Measurements from ENCODE around the gene NTM.

The NTM gene

DNA sequence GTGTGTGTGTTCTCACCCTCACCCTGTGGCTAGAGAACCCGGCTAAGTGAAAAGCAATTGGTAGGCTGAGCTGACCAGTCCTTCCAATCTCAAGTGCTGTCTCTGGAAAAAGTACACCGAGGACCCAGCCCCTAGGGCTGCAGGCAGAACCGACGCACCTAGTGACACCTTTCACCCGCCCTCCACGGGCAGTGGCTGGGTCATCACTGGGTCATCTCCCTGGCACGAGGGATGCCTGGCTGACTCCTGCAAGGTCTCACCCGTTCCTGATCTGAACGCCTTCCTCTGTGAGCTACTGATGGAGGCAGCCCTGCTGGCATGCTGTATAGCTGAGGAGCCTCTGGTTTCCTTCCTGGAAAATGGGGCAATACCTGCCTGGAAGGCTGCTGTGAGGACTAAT is 311.5 kb downstream of the NTM start:
- TF ChIP-seq, protein P1, sequence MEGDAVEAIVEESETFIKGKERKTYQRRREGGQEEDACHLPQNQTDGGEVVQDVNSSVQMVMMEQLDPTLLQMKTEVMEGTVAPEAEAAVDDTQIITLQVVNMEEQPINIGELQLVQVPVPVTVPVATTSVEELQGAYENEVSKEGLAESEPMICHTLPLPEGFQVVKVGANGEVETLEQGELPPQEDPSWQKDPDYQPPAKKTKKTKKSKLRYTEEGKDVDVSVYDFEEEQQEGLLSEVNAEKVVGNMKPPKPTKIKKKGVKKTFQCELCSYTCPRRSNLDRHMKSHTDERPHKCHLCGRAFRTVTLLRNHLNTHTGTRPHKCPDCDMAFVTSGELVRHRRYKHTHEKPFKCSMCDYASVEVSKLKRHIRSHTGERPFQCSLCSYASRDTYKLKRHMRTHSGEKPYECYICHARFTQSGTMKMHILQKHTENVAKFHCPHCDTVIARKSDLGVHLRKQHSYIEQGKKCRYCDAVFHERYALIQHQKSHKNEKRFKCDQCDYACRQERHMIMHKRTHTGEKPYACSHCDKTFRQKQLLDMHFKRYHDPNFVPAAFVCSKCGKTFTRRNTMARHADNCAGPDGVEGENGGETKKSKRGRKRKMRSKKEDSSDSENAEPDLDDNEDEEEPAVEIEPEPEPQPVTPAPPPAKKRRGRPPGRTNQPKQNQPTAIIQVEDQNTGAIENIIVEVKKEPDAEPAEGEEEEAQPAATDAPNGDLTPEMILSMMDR (conservative IDR thresholded peaks at IDR 0.05; ENCODE audit: low read depth, low read length), result no peak
- no peak overlapping the region for H3K4me3 ChIP-seq (ENCODE audit: low read length)
- DNase-seq (ENCODE audit: low read depth), result no peak

DNA sequence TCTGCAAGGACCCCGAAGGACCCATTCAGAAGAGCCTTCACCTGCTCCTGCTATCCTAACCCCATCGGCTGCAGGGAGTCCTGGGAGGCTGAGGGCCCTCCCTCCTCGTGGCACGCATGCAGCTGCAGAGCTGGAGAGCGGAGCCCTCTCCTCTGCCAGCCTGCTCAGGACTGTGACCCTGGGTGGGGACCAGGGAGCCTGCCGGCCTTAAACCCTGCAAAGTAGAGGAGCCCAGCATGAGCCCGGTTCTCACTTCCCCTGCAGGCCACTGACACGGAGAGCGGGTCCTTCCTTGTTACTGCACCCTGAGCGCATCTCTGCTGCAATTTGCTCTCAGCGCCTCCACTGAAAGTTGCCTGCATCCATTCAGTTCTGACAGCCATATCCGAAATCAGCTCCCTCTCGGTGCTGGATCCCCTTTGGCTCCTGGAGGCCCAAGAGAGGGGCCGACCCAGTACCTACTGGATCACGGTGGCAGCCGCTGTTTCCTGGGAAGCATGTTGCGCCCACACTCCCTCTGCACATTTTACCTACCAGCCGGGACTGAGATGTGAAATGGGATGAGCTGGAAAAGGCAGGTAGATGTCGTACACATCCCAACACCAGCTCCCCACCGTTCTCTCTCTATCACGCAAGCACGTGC is 312.1 kb downstream of the NTM start:
- TF ChIP-seq, protein P1 (conservative IDR thresholded peaks at IDR 0.05; ENCODE audit: low read depth, low read length), result no peak
- no peak for DNase-seq (ENCODE audit: low read depth)
- H3K4me3 ChIP-seq (ENCODE audit: low read length), result no peak overlapping the region

- TF ChIP-seq, protein P1 (conservative IDR thresholded peaks at IDR 0.05; ENCODE audit: low read depth, low read length), result no peak
- DNase-seq (ENCODE audit: low read depth), result no peak
- no peak overlapping the region for H3K4me3 ChIP-seq (ENCODE audit: low read length)
These were observed 312.7 kb downstream of the NTM start for GRCh38 chr11:131683131-131683530.

GRCh38 chr11:131683666-131684065 is 313.3 kb downstream of the NTM start:
- no peak for DNase-seq (ENCODE audit: low read depth)
- H3K4me3 ChIP-seq (ENCODE audit: low read length), result no peak overlapping the region
- TF ChIP-seq, protein P1 (conservative IDR thresholded peaks at IDR 0.05; ENCODE audit: low read depth, low read length), result no peak

DNA sequence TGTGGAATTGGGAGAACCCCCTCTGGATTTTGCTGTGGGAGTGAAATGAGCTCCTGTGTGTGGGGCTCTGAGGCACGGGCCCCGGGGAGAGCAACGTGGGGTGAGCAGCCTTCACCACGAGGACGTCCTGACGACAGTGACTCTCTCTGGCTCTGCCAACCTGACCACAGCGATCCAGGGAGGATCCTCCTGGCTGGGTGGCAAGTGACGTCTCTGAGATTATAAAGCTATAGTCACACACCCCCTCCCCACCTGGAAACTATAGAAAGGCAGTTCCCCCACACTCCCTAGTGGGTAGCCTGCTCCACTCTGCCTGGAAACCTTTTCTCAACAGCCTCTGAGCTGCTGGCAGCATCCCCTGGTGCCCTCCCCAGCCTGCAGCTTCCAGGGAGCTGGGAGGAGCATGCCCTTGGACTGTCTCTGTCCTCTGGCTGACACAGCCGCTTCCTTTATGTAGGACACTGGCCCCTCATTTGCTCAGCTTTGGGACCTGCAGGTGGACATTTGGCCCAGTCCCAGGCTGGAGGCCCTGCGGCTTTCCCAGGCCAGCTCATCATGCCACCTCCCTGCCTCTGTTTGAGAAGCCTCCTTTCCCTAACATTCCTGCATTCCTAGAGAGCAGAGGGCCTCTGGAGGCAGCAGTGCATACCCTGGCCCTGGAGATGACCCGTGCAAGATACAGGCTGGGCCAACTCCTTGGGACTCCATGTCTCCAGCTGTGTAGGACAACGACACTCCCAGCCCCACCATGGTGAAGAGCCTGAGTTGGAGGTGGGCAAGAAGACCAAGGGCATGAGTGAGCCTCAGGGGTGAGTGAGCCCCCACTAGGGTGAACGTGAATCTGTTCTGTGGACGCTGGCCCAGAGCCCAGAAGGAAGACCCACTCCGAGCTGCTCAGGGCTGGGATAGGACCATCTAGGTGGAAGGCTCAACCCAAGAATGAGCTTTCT is 314.0 kb downstream of the NTM start:
- H3K4me3 ChIP-seq (ENCODE audit: low read length), result no peak overlapping the region
- TF ChIP-seq, protein P1 (conservative IDR thresholded peaks at IDR 0.05; ENCODE audit: low read depth, low read length), result no peak
- DNase-seq (ENCODE audit: low read depth), result no peak

GRCh38 chr11:131685206-131685605 is 314.8 kb downstream of the NTM start:
- TF ChIP-seq, protein P1 (conservative IDR thresholded peaks at IDR 0.05; ENCODE audit: low read depth, low read length), result no peak

More at GRCh38 chr11:131685206-131685605, 314.8 kb downstream of the NTM start:
- no peak overlapping the region for H3K4me3 ChIP-seq (ENCODE audit: low read length)
- DNase-seq (ENCODE audit: low read depth), result no peak
